Activated T-cell treated with anti-CD3 and anti-CD28 coated beads, Interleukin-2, amount 50 U/mL, for 72 hours (primary cell): ENCODE data around the gene DNHD1. TPM values are rescaled to one million over a fixed set of nuclear protein-coding genes. Genes with fewer than 3 reads are reported as not detected.
"Not testable (repeated sequence)": the region's sequence is repeated elsewhere in the genome, so short reads cannot be mapped to it uniquely, and the experiment has no call there.

Source experiments
- ATAC-seq, 2 donors: fragments of 150-1000 bp; cut with Tn5 transposase; replicated peaks in 1 of 2; 2 replicates each; pipeline ENCODE4 v1.10.0; 2021; ENCODE audit warnings: moderate library complexity in 2 of 2, mild to moderate bottlenecking in 1 of 2
- DNase-seq, 2 donors: peaks; one replicate each; pipeline ENCODE4 v3.0.0; 2021 to 2022; ENCODE audit warnings: mixed read lengths in 1 of 2
- H3K27ac Mint-ChIP-seq: one replicate; pipeline ENCODE4 v1.8.0; 2022; ENCODE audit warnings: mild to moderate bottlenecking, moderate library complexity, mixed read lengths
- H3K27me3 Mint-ChIP-seq: one replicate; pipeline ENCODE4 v1.8.0; 2022; ENCODE audit warnings: low read depth, mixed read lengths
- H3K36me3 Mint-ChIP-seq, 2 donors: one replicate each; pipeline ENCODE4 v1.8.0; 2022; ENCODE audit warnings: mixed read lengths in 2 of 2, mild to moderate bottlenecking in 1 of 2; ENCODE audit not compliant: insufficient read depth in 2 of 2
- H3K4me1 Mint-ChIP-seq: one replicate; pipeline ENCODE4 v1.8.0; 2022; ENCODE audit warnings: low read depth, mixed read lengths
- H3K4me3 Mint-ChIP-seq, 2 donors: one replicate each; pipeline ENCODE4 v1.8.0; 2022; ENCODE audit warnings: mild to moderate bottlenecking in 2 of 2, mixed read lengths in 2 of 2, moderate library complexity in 2 of 2
- H3K9me3 Mint-ChIP-seq, 2 donors: one replicate each; pipeline ENCODE4 v1.8.0; 2022; ENCODE audit warnings: mixed read lengths in 2 of 2
- total RNA-seq, 2 donors: library from RNA; stranded (reverse); gene quantifications; one replicate each; pipeline ENCODE4 v1.2.3, GENCODE V29; 2022

The DNHD1 gene
- total RNA-seq, 2 donors from 2014 or later: 38.5 to 44.4 TPM

DNA sequence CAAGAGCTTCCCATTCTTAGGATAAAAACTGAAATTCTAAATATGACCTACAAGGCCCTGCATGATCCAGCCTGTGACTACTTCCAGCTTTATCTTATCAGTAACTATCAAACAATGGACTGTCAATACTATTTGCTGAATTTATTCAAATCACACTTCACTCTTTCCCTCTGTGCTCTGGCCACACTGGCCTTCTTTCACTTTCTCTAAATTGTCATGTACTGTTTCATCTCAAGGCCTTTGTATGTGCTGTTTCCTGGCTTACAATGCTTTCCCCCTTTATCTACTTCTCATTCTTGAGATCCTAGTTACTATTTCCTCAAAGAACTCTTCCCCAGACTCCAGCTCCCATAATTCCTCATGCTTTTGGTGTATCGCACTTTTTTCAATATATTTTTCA, 10.1 kb upstream of the DNHD1 start:
- Mint-ChIP-seq H3K27me3 (no peaks in the 10 kb centered on the region), H3K9me3 (no peaks in the 10 kb centered on the region), H3K36me3 (peaks cover 6 to 7% of the 10 kb centered on the region in 2 donors), H3K4me1 (peaks cover 16% of the 10 kb centered on the region), H3K27ac (no peak overlapping the region), H3K4me3 (no peak overlapping the region)
- ATAC-seq: no peak
- no peak for DNase-seq

DNA sequence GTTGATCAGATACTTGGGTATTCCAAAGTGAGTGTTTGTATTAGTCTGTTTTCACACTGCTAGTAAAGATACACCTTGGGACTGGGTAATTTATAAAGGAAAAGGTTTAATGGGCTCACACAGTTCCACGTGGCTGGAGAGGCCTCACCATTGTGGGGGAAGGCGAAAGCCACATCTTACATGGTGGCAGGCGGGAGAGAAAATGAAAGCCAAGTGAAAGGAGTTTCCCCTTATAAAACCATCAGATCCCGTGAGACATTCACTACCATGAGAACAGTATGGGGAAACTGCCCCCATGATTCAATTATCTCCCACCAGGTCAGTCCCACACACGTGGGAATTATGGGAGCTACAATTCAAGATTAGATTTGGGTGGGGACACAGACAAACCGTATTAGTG, 8.7 kb upstream of the DNHD1 start:
- H3K36me3 Mint-ChIP-seq: peaks cover under 1 to 5% of the 10 kb centered on the region in 2 donors
- DNase-seq (no peak), ATAC-seq (no peak)
- no peaks in the 10 kb centered on the region for H3K9me3 Mint-ChIP-seq
- peaks cover 3% of the 10 kb centered on the region for H3K4me1 Mint-ChIP-seq
- no peaks in the 10 kb centered on the region for H3K27me3 Mint-ChIP-seq
- H3K27ac Mint-ChIP-seq: no peak overlapping the region
- no peak overlapping the region for H3K4me3 Mint-ChIP-seq

DNA sequence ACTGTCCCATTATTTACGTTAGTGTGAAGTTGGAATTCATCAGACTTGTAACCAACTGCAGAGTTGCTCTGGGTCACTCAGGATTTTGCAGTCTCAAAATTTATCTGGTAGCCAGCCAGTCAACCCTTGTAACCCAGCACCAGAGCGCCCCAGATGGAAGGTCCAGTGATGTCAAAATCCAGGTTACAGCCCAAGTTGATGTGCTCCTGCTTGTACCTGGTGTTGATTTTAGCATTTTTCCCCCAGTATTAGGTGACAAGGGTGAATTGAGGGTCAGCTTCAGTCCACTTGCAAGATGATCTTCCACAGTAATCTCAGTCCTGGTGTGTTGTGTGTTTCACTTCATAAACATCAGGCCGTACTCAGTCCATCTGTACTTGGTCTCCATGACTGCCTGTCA, 8.3 kb upstream of the DNHD1 start:
- DNase-seq: no peak
- Mint-ChIP-seq H3K4me1 (no peaks in the 10 kb centered on the region), H3K27ac (no peak overlapping the region), H3K36me3 (peaks cover 0 to 5% of the 10 kb centered on the region in 2 donors), H3K27me3 (no peaks in the 10 kb centered on the region), H3K9me3 (no peaks in the 10 kb centered on the region), H3K4me3 (no peak overlapping the region)
- no peak for ATAC-seq

DNA sequence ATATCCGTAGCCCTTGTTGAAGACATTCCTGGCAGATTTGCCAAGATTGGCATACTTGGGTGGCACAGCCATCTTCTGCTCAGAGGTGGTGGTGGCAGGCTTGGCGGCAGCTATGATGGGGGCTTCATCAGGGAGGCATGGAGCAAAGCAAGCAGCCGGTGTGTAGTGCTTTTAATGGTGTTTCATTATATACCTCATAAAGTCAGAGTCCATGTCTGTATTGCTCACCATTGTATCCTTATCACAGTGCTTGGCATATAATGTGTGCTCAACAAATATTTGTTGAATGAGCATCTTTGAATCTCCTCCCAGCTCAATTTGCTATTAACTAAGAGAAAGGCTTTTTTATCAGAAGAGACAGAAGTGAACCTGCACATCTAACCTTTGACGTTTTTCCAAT, 7.8 kb upstream of the DNHD1 start:
- Mint-ChIP-seq H3K4me3 (no peak overlapping the region), H3K27me3 (no peaks in the 10 kb centered on the region), H3K9me3 (no peaks in the 10 kb centered on the region), H3K4me1 (no peaks in the 10 kb centered on the region), H3K36me3 (peaks cover 0 to 5% of the 10 kb centered on the region in 2 donors), H3K27ac (no peak overlapping the region)
- ATAC-seq: no peak
- no peak for DNase-seq

DNA sequence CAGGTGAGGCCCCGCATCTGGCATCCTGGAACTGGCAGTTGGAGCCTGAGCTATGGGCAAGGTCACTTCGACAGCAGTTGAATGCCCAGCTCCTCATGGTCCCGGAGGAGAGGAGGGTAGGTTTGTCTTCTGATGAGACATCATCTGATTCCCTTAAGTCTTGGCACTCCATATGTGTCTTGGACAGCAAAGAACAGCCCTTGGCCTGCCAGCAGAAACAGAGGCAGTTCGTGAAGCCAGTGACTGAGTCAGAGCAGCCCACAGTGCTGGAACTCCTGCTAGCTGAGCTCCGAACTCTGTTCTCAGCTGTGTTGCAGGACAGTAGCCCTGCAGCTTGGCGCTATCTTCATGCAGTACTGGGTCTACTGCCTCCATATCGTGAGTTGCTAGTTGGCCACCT, 1.0 kb downstream of the DNHD1 start:
- H3K9me3 Mint-ChIP-seq: no peaks in the 10 kb centered on the region
- no peak overlapping the region for H3K27ac Mint-ChIP-seq
- DNase-seq: no peak
- H3K4me1 Mint-ChIP-seq: no peaks in the 10 kb centered on the region
- peaks cover 3 to 12% of the 10 kb centered on the region in 2 donors for H3K36me3 Mint-ChIP-seq
- H3K27me3 Mint-ChIP-seq: no peaks in the 10 kb centered on the region
- peak in 1 of 2 donors; percentile 9 for ATAC-seq
- no peak overlapping the region for H3K4me3 Mint-ChIP-seq

DNA sequence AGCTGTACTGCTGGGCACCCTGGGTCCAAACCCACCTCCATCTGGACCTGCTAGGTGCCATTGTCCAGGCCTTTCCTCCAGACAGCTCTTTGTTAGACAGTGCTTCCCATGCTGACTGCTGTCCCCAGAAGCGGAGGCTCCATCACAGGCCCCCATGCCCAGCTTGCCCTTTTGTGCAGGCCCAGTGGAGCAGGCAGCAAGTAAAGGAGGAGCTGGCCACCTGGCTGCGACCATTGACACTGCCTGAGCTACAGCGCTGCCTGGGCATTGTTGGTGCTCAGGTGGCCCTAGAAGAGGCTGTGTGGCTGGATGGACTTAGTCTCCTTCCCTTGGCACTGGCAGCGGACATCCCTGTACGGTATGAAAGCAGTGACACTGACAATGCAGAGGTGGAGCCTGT, 1.5 kb downstream of the DNHD1 start:
- Mint-ChIP-seq H3K4me3 (no peak overlapping the region), H3K9me3 (no peaks in the 10 kb centered on the region), H3K27me3 (no peaks in the 10 kb centered on the region), H3K27ac (no peak overlapping the region), H3K4me1 (no peaks in the 10 kb centered on the region), H3K36me3 (peaks cover 3 to 13% of the 10 kb centered on the region in 2 donors)
- DNase-seq (no peak), ATAC-seq (peak in 1 of 2 donors; percentile 9)

DNA sequence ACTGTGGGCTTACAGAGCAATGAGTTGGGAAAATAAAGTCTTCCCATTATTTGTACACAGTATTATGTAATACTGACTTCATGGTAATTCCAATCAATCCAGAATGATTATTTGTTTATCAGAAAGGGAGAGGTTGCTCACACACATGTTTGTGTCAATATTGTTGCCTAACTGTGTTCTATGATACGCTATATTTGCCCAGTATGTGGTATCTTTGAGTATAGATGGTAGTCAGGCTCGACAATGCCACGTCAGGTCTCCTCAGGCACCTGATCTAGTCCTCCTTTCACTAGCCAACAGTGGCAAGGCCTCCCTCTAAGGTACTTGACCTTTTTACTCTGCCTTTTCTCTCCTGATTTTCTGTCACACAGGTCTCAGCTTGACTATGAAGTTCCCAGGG, 5.3 kb downstream of the DNHD1 start:
- ATAC-seq (no peak), DNase-seq (no peak)
- Mint-ChIP-seq H3K9me3 (no peaks in the 10 kb centered on the region), H3K4me1 (no peaks in the 10 kb centered on the region), H3K4me3 (no peak overlapping the region), H3K27ac (no peak overlapping the region), H3K27me3 (no peaks in the 10 kb centered on the region), H3K36me3 (peaks cover 5 to 13% of the 10 kb centered on the region in 2 donors)

DNA sequence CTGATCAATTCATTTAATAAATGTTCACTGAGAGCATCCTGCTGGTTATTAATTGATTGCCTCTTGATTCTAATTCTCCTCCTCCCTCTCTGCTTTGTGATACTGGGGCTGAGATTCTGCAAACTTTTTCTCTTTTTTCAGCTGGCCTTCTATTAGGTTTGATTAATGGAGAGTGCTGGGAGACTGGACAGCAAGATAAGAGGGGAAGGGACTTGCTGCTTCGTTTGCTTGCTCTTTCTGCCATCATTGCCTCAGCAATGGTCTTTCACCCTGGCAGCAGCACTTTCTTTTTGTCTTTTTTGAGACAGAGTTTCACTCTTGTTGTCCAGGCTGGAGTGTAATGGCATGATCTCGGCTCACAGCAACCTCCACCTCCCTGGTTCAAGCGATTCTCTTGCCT, 7.1 kb downstream of the DNHD1 start:
- Mint-ChIP-seq H3K4me3 (no peak overlapping the region), H3K27me3 (no peaks in the 10 kb centered on the region), H3K36me3 (peaks cover 5 to 13% of the 10 kb centered on the region in 2 donors), H3K4me1 (no peaks in the 10 kb centered on the region), H3K27ac (no peak overlapping the region), H3K9me3 (no peaks in the 10 kb centered on the region)
- DNase-seq: no peak
- ATAC-seq: no peak

DNA sequence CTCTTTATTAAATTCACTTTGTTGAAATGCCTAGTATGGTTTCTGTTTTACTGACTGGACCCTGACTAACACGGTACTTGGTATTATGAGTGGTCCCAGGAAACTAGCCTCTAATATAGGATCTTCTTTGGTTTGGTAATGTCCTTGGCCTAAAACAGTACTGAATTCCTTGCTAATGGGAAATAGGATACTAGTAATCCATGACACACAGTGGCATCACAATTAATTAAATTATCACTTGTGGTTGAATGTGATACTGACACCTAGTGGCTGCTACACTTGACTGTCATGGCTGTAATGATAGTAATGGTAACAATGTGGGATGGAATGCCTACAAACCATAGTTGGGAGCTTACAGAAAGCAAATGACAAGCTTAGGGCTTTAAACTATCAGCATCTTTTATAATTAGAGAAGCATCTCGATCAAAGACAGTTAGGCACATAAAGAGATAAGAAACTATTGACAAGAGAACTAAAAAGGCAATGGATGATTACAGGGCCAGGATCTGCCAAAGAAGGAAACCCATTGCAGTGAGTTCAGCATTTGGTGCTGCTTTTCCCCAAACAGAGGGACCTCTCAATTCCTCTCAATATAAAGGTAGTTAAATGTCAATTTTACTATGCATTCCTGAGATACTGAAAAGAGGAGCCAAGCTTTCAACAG, 8.6 kb downstream of the DNHD1 start:
- no peaks in the 10 kb centered on the region for H3K9me3 Mint-ChIP-seq
- H3K27ac Mint-ChIP-seq: peak overlapping the region; percentile 22
- H3K27me3 Mint-ChIP-seq: no peaks in the 10 kb centered on the region
- no peak overlapping the region for H3K4me3 Mint-ChIP-seq
- H3K36me3 Mint-ChIP-seq: peaks cover 5 to 15% of the 10 kb centered on the region in 2 donors
- DNase-seq (no peak), ATAC-seq (peak in 1 of 2 donors; percentile 32)
- no peaks in the 10 kb centered on the region for H3K4me1 Mint-ChIP-seq

DNA sequence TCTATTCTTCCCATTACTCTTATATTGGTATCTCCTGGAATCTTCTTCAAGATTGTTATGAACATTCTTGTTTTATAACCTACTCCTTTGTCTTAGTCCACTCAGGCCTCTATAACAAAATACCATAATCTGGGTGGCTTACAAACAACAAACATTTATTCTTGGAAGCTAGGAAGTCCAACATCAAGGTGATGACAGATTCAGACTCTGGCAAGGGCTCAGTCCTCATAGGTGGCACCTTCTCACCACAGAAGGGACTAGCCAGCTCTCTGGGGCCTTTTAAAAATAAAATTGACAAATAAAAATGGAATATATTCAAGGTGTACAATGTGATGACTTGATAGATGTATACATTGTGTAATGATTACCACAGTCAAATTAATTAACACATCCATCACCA, 19.8 kb downstream of the DNHD1 start:
- Mint-ChIP-seq H3K27me3 (no peaks in the 10 kb centered on the region), H3K4me3 (no peak overlapping the region), H3K9me3 (no peaks in the 10 kb centered on the region), H3K27ac (no peak overlapping the region), H3K36me3 (peaks cover 5 to 20% of the 10 kb centered on the region in 2 donors), H3K4me1 (no peaks in the 10 kb centered on the region)
- DNase-seq (no peak), ATAC-seq (no peak)

DNA sequence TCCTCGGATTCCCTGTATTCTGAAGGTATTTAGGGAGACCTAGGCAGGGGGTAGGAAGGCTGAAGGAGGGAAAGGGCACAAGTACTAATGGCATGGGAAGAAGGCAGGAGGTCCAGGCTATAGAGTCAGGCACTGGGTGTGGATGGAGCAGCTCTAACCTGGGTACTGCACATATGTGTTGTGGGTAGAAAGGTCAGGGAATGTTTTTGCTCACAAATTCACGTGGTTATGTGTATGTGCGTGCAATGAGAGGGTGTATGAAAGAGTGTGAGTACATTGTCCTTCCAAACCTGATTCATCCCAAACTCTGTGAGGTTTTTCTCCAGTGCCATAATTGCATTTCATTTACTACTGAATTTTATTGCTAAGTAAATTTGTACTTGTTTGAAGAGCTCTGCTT, 23.2 kb downstream of the DNHD1 start:
- Mint-ChIP-seq H3K4me3 (no peak overlapping the region), H3K27me3 (no peaks in the 10 kb centered on the region), H3K36me3 (peaks cover 5 to 17% of the 10 kb centered on the region in 2 donors), H3K4me1 (peaks cover 21% of the 10 kb centered on the region), H3K27ac (no peak overlapping the region), H3K9me3 (no peaks in the 10 kb centered on the region)
- DNase-seq (no peak), ATAC-seq (no peak)

DNA sequence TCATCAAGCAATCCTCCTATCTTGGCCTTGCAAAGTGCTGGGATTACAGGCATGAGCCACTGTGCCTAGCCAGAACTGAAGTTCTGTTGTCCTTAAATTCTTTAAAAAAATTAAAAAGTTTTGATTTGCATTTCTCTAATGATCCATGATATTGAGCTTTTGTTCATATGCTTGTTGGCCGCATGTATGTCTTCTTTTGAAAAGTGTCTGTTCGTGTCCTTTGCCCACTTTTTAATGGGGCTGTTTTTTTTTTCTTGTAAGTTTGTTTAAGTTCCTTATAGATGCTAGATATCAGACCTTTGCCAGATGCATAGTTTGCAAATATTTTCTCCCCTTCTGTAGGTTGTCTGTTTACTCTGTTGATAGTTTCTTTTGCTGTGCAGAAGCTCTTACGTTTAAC, 24.9 kb downstream of the DNHD1 start:
- H3K36me3 Mint-ChIP-seq, DNase-seq, H3K9me3 Mint-ChIP-seq, H3K4me3 Mint-ChIP-seq, ATAC-seq, H3K27ac Mint-ChIP-seq, H3K27me3 Mint-ChIP-seq: not testable (repeated sequence)
- H3K4me1 Mint-ChIP-seq: peaks cover 38% of the 10 kb centered on the region

DNA sequence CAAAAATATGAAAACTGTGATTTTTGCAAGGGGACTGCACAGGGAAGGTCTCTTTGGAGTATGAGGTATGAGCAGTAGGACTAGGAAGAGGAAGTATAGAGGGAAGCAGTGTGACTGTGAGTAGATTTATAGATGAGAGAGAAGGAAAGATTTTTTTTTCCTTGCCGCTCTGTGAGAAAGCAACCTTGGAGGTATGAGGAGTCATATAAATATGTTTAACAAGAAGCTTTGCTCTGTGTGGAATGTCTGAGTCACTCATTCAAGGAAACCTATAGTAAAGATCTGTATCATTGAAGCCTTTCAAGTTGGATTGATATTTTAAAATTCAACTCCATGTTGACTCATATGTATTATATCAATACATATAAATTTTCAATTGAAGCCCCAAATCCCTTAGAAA, 26.2 kb downstream of the DNHD1 start:
- no peak overlapping the region for H3K27ac Mint-ChIP-seq
- ATAC-seq: peak; percentile 79 to 80

More for the DNA sequence above, 26.2 kb downstream of the DNHD1 start:
- Mint-ChIP-seq H3K9me3 (no peaks in the 10 kb centered on the region), H3K27me3 (no peaks in the 10 kb centered on the region), H3K36me3 (peaks cover 2 to 6% of the 10 kb centered on the region in 2 donors), H3K4me3 (no peak overlapping the region), H3K4me1 (peaks cover 45% of the 10 kb centered on the region)
- no peak for DNase-seq
